Thyroid gland (tissue), 4 donors: ENCODE data around the gene TMEM212. TPM values are rescaled to one million over a fixed set of nuclear protein-coding genes. Genes with fewer than 3 reads are reported as not detected.

Experiments used
- DNase-seq, 2 donors: peaks; one replicate each; pipeline ENCODE4 v3.0.0-alpha.2; 2019
- H3K27ac ChIP-seq, 3 donors: fragments of 200-600 bp; sonication (generic); 1 replicate in 2 of 3; 2 replicates in 1 of 3; pipeline ENCODE4 v1.5.1; 2016 to 2019; ENCODE audit warnings: mild to moderate bottlenecking in 1 of 3, moderate library complexity in 1 of 3
- H3K27me3 ChIP-seq: fragments of 200-600 bp; sonication (generic); one replicate; pipeline ENCODE4 v1.5.1; 2019
- H3K36me3 ChIP-seq, 2 donors: fragments of 200-600 bp; sonication (generic); one replicate each; pipeline ENCODE4 v1.5.1; 2016 to 2019
- H3K4me1 ChIP-seq, 2 donors: fragments of 200-600 bp; sonication (generic); one replicate each; pipeline ENCODE4 v1.5.1; 2017 to 2019
- H3K4me3 ChIP-seq, 3 donors: fragments of 200-600 bp; sonication (generic); replicated peaks in 1 of 3; 1 replicate in 2 of 3; 2 replicates in 1 of 3; pipeline ENCODE4 v1.5.1; 2016; ENCODE audit warnings: mild to moderate bottlenecking in 1 of 3
- H3K9me3 ChIP-seq: fragments of 200-600 bp; sonication (generic); one replicate; pipeline ENCODE4 v1.5.1; 2017
- CTCF ChIP-seq, 6 experiments: fragments of 200-600 bp in 3 of 6; fragments of 450-650 bp in 3 of 6; sonication (generic) in 3 of 6; IDR thresholded peaks; one replicate each; pipeline ENCODE4 v1.5.1; 2016 to 2019; ENCODE audit warnings: antibody characterized with exemption in 6 of 6, mild to moderate bottlenecking in 2 of 6, inconsistent platforms in 1 of 6, moderate library complexity in 1 of 6
- POLR2A ChIP-seq, 2 donors: fragments of 450-650 bp; IDR thresholded peaks; one replicate each; pipeline ENCODE4 v1.6.1; 2017; ENCODE audit warnings: antibody characterized with exemption in 2 of 2, mild to moderate bottlenecking in 2 of 2, moderate library complexity in 1 of 2
- whole genome bisulfite sequencing, 2 donors: methylation state at CpG; one replicate each; pipeline ENCODE4 v1.1.5; 2017; 5-methylcytosine and 5-hydroxymethylcytosine counted together
- intact Hi-C: fragments of 100-400 bp; cut with DNase I; formaldehyde crosslinking; loops from one replicate; pipeline ENCODE4 v1.15.1; 2023
- total RNA-seq, 4 donors: library from RNA; depleted of rRNA; stranded (reverse); fragments of >200 nt; gene quantifications; one replicate each; pipeline ENCODE4 v1.2.3, GENCODE V29; 2016

Gene TMEM212
- total RNA-seq, 4 donors from 2014 or later = not detected

- Histone ChIP-seq H3K27ac (peak overlapping the region in 1 of 3 donors; percentile 77), H3K27me3 (no peaks in the 10 kb centered on the region), H3K36me3 (no peaks in the 10 kb centered on the region), H3K9me3 (no peaks in the 10 kb centered on the region), H3K4me1 (peaks cover 32 to 54% of the 10 kb centered on the region in 2 donors), H3K4me3 (no peak overlapping the region)
- intact Hi-C loops = no loop called here
- TF ChIP-seq POLR2A (IDR thresholded peaks at IDR 0.05) (no peak), CTCF (IDR thresholded peaks at IDR 0.05) (no peak)
- WGBS, 2 donors = 70 to 73% methylated on average over 5 of the region's 5 CpGs
- DNase-seq = no peak
Measured at GRCh38 chr3:171876680-171877147, 33.6 kb downstream of the TMEM212 start.

GRCh38 chr3:171878461-171879225 lies 35.5 kb downstream of the TMEM212 start:
- TF ChIP-seq CTCF (IDR thresholded peaks at IDR 0.05) (no peak), POLR2A (IDR thresholded peaks at IDR 0.05) (no peak)
- intact Hi-C loops = no loop called here
- H3K27me3 ChIP-seq = no peaks in the 10 kb centered on the region
- no peak overlapping the region for H3K4me3 ChIP-seq
- H3K36me3 ChIP-seq = no peaks in the 10 kb centered on the region
- H3K27ac ChIP-seq = peak overlapping the region in 1 of 3 donors; percentile 65
- H3K4me1 ChIP-seq = peaks cover 32 to 52% of the 10 kb centered on the region in 2 donors
- DNase-seq = no peak
- H3K9me3 ChIP-seq = no peaks in the 10 kb centered on the region
- 75 to 83% methylated on average over 4 of the region's 4 CpGs for WGBS, 2 donors

- peaks cover 25 to 44% of the 10 kb centered on the region in 2 donors for H3K4me1 ChIP-seq
- intact Hi-C loops = no loop called here
Measured at GRCh38 chr3:171879472-171879871, 36.3 kb downstream of the TMEM212 start.

GRCh38 chr3:171880101-171880870 lies 37.1 kb downstream of the TMEM212 start:
- no peaks in the 10 kb centered on the region for H3K9me3 ChIP-seq
- no peaks in the 10 kb centered on the region for H3K27me3 ChIP-seq
- H3K27ac ChIP-seq = peak overlapping the region in 2 of 3 donors; percentile 40 to 65
- no peak for DNase-seq
- H3K4me1 ChIP-seq = peaks cover 17 to 36% of the 10 kb centered on the region in 2 donors
- no peak for TF ChIP-seq CTCF (IDR thresholded peaks at IDR 0.05)
- TF ChIP-seq POLR2A (IDR thresholded peaks at IDR 0.05) = no peak
- H3K36me3 ChIP-seq = no peaks in the 10 kb centered on the region
- intact Hi-C loops = no loop called here
- WGBS, 2 donors = 93 to 97% methylated on average over 4 of the region's 4 CpGs
- no peak overlapping the region for H3K4me3 ChIP-seq

More at GRCh38 chr3:171879472-171879871, 36.3 kb downstream of the TMEM212 start:
- no peak for TF ChIP-seq POLR2A (IDR thresholded peaks at IDR 0.05)
- no peak for TF ChIP-seq CTCF (IDR thresholded peaks at IDR 0.05)
- no peaks in the 10 kb centered on the region for H3K27me3 ChIP-seq
- WGBS, 2 donors = 43 to 63% methylated on average over 3 of the region's 3 CpGs
- H3K36me3 ChIP-seq = no peaks in the 10 kb centered on the region
- H3K9me3 ChIP-seq = no peaks in the 10 kb centered on the region
- DNase-seq = peak; percentile 25 to 37
- H3K27ac ChIP-seq = peak overlapping the region in 2 of 3 donors; percentile 40 to 65
- H3K4me3 ChIP-seq = no peak overlapping the region
